DMS153 (cell line): ENCODE data around the gene ADAM10.
A peak's percentile ranks its signal among the peaks of the same experiment; 100 is the strongest.

ENCODE experiments used
- DNase-seq: peaks from one replicate; lab custom pipeline; 2025; lab: John Stamatoyannopoulos, UW

Gene ADAM10

DNA sequence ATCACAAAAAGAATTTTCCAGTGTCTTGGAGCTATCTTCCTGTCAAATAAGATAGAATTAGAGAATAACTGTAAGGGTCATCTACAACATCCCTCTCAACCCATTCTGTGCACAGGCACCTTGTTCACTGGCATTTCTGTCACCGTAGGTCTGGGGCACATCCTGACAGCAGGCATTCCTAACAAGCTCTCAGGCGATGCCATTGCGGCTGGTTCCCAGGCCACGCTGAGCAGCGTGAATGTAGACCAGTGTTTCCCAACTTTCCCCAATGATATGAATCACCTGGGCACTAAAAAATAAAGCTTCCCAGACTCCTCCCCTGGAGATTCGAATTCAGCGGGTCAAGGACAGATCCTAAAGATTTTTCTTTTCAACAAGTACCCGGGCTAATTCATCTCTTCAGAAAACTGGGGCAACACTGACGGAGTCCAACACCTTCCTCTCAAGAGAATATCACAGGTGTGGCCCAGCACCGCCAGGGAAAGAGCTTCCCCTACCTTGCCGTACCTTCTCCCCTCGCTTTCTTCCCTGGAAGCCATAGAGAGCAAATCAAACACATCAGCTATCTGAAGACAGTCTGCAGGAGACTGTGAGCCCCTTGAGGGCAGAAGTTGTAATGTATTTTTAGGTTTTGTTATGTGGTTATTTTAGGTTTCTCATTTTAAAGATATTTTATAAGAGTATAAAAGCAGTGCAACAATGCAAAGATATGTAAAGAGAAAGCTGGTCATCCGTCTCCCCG lies 174.3 kb downstream of the ADAM10 start:
- no peak for DNase-seq

DNA sequence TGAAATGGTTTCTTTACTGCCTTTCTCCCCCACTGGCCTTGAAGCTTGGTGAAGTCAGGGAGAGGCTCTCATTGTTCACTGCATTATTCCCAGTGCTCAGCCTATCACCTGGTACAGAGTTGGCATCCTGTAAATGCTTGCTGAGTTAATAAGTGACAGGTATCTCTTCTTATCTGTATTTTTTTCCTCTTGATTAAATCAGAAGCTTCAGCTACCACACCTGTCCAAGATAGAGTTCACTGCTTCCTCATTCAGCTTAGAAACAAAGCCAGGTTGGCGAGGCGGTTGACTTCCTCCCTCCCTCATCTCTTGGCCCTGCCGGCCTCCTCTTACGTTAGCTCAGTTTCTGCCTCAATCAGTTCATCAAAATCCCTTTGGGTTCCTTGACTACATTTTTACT lies 174.9 kb downstream of the ADAM10 start:
- DNase-seq: no peak

DNA sequence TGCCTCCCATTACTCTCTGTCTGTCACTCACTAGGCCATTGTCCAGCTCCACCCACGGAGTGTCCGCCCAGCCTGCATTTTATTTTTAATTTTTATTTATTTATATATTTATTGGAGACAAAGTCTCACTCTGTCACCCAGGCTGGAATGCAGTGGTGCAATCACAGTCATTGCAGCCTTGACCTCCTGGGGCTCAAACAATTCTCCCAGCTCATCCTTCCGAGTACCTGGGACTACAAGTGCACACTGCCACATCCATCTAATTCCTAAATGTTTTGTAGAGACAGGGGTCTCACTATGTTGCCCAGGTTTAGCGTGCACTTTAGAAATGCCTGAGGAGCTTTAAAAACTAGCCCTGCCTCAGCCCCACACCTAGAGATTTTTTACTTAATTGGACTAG lies 176.2 kb downstream of the ADAM10 start:
- no peak for DNase-seq

DNA sequence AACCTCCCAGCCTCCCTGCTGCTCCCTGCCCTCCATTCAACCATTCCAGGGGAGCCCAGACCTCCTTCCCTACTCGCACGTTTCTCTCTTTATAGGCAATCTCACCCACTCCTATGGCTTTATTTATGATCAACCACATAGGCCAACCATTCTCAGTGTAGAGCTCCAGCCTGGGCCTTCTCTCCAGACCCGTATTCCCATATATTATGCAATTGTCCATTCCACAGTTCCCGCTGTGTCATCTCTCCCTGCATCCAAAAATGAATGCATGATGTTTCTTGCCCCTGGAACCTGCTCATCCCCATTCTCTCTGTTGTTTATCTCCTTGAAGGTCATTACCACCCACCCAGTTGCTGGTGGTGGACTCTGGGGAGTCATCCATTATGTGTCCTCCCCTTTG lies 177.0 kb downstream of the ADAM10 start:
- no peak for DNase-seq

DNA sequence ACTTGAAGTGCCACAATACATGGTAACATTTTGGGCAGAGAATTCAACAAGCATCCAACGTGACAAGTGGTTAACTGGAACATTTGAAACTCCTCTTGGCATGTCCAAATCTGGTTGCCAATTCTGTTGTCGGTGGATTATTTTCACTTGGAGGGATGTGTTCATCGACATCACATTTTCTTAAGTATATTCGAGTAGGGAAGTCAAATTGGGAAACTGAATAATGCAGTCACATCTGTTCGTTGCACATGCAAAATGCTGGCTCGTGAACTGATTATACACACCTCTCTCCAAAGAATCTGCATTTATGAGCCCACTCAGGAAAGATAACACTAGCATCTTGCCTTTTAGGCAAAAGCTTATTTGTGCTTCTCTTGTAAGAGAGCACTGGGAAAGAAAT lies 178.0 kb downstream of the ADAM10 start:
- DNase-seq: no peak

DNA sequence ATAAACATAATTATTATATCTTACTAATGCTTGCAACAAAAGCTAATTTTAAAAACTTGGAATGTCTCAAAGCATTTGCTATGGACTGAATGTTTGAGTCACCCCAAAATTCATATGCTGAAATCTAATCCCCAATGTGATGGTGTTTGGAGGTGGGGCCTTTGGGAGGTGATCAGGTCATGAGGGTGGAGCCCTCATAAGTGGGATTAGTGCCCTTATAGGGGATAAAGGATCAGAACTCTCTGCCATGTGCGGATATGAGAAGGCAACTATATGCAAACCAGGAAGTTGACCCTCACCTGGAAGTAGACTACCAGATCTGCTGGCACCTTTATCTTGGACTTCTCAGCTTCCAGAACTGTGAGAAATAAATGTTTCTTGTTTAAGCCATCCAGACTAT lies 180.1 kb downstream of the ADAM10 start:
- DNase-seq: no peak

DNA sequence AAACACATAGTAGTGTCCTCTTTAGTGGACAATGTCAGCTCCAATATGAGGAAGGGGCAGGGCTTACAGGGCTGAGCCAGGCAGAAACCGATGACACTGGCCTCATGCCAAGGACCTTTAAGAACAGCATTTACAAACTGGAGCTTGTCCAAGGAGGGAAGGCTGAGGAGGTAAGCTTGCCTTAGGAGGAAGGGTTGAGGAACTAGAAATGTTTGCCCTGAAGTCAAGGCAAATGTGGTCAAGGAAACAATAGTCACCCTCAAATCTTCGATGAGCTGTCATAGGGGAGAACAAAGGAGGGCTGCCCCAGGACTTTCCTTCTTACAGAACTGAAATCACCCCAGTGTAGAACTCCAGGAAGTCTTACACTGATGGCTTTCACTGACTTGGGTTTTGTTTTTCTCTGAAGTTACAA lies 181.3 kb downstream of the ADAM10 start:
- no peak for DNase-seq

DNA sequence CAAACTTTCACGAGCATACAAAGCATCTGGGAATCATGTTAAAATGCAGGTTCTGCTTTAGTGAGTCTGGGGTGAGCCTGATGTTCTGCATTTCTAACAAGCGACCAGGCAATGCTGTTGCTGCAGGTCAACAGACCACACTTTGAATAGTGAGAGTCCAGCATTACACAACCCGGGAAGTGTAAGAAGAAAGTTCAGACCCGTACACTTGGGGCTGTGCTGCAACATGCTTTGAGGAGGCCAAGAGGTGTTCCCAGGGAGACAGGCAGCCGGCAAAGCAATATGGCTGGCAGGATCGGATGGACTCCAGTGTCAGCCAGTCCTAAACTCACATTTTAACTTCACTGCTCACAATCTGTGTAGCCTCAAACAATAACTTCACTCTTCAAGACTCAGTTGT lies 183.5 kb downstream of the ADAM10 start:
- no peak for DNase-seq

DNA sequence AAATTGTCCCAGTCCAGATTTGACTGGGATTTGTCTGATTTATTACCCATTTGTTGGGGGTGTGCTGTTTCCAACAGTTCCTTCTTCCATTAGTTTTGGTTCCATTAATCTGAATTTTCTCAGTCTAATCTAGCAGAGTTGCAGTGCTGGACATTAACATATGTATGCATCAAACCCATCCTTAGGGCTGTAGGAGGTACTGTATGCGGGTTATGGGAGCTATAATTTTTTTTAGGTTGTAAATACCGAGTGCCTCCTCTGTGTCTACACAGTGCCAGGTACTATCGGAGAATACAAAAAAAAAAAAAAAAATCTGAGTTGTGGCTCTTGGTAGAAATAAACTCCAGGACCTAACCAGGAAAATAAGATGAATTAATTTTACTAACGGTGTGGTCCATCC lies 183.9 kb downstream of the ADAM10 start:
- no peak for DNase-seq

DNA sequence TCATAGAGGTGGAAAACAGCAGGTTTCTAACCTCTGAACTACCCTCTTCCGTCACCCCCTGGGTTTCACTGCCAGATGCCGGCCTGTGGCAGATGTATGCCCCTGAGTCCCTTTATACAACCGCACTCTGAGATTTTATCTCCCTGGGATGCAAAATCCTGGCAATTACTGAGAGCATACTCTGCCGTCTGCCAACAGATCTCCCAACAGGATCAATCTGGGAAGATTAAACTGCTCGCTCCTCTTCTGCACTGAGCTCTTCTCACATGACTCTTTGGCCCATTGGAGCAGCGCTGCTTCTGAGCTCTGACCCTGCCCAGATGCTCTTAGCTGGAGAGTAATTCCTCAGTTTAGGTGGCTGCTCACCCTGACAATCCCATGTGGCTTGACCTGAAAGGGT lies 184.5 kb downstream of the ADAM10 start:
- DNase-seq: no peak

DNA sequence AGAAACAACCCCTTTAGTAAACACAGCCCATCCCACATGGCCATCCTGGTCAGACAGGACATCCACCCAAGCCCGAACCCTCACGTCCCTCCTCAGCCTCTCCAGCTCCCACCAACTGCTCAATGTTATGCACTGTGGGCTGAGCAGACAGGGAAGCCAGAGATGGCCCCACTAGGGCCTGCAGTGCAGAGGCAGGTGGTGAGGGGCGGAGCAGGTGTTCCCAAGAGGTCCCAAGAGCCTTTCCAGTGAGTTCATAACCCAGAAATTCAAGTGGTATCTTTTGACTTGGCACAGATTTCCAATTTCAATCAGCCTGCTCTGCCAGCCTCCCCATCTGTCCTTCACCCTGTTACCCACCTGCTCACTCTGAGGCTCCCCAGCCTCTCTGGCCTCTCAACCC lies 187.4 kb downstream of the ADAM10 start:
- DNase-seq: peak; percentile 2

DNA sequence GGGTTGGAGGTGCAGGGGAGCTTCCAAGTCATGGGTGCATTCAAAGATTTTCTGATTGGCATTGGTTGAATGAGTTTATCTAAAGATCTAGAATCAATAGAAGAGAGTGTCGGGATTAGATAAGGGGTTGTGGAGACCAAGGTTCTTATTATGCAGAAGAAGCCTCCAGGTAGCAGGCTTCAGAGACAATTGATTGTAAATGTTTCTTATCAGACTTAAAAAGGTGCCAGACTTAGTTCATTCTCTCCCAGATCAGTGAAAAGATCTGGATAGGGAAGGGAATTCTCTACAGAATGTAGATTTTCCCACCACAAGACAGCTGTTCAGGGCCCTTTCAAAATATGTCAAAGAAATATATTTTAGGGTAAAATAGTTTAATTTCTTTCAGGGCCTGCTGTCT lies 188.2 kb downstream of the ADAM10 start:
- no peak for DNase-seq

DNA sequence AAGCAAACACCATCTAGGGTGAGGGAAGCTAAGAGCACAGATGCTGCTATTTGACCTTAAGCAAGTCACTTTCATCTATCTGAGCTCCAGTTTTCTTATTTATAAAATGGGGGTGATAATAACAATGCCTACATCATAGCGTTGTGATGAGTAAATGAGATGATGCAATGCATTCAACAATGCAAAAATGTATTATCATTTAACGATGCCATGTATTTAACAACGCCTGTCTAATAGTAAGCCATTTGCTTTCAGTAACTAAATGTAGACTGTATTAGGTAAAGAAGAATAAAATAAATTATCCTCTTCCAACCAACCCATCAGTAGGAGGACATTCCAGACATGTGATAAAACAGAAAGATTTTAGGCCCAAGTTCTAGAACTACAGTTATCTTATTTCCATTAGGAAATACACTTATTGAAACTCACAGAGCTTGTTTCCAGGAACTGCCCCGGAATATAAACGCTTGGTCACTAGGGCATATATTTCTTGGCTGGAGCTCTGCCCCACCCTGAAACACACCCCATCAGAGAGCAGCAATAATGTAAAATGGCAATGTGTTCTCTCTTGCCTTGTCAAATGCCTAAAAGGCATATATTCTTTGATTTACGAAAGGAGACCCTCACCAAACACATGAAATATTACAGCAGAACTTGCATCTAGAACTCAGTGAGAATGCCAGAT lies 189.5 kb downstream of the ADAM10 start:
- no peak for DNase-seq

DNA sequence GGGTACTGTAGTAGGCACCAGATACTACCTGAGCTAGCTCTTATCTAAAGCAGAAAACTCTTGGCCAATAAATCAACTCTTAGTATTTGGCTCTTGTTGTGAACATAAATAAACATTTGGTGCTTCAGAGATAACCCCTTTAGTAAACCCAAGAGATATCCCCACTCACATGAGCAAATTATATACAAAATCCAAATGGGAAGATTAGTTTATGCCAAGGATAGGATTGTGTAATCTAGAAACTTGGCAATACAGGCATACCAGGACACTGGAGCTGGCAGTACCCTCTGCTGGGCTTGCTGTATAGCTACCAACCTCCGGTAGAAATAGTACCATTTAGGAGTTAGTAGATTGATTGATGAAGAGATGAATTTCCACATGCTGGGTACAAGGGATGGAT lies 190.7 kb downstream of the ADAM10 start:
- DNase-seq: no peak

DNA sequence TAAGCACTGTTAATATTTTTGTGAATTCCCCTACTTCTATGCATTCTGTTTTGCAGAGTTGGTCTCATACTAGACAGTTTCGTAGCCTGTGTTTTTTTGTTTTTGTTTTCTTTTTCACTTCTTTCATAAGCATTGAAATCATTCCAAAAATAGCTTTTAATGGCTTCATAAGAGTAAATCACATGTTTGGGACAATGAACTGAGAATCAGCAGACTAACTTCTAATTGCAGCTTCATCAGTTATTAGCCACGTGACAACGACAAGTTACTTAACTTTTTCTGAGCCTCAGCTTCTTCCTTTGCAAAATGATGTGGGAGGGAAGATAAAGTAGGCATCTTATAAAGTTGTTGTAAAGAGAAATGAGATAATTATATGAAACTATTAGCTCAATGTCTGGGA lies 193.0 kb downstream of the ADAM10 start:
- no peak for DNase-seq

DNA sequence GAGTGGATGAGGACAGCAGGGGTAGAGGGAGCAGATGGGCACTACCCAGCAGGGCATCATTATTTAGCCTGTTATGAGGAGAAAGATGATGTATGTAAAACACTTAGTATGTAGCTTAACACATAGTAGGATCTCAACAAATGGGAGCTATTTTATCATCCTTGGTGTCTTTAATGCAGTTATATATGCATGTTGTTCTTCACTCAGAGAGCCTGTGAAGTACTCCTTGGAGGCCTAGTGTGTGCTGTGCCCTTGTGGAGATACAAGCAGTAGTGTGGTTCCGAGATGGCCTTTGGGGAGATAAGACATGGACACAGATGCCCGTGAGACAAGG lies 193.5 kb downstream of the ADAM10 start:
- DNase-seq: no peak

DNA sequence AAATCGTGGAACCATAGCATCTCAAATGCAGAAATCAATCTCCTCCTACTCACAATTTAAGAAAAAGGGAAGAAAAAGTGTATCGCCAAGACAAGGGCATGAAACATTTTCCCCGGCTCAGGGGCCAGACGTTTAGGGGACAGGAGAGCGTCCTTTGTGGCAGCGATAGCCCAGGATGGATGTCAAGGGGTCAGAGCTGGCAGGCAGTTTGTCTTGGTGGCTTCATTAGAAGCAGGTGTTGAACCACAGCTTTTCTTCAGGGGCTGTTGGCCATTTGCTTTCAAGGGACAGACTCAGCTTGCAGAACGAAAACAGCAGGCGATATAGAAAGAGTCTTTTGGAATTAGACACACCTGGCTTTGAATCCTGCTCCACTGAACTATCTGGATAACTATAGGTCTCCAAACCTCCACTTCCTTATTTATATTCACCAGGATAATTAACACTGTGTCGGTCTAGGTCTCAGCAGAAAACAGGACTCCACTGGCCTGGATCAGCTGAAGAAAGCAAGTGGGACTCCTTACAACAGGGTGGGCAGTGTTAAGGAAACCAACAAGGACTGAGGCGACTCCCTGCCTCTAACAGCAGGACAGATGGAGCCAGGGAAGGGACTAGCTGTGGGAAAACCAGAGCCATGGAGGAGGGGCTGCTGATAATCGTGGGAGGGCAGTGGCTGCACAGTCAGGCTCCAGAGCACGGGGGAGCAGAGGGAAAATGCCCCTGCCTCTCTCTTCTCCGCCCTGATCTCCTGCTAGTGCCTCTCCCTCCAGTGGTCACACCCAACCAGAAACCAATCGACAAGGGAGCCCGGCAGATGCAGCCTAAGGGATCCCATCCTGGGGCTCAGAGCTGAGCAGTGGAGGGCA lies 194.1 kb downstream of the ADAM10 start:
- no peak for DNase-seq

DNA sequence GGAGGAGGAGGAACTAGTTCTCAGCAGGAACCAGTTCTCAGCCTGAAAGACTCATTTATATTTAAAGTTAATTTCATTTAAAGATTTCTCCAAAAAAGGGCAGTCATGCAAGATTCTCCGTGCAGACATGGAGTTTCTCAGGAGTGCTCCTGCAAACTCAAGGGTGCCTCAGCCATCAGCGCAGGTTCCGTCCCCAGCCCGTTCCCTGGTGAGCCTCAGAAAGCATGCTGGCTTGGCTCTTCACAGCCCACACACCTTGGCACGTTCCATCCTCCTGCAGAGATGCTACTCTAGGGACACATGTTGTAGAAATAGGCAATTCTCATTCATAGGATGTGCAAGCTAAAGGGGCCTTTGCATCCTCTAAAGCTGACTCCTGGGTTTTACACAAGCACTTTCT lies 194.7 kb downstream of the ADAM10 start:
- DNase-seq: no peak

DNA sequence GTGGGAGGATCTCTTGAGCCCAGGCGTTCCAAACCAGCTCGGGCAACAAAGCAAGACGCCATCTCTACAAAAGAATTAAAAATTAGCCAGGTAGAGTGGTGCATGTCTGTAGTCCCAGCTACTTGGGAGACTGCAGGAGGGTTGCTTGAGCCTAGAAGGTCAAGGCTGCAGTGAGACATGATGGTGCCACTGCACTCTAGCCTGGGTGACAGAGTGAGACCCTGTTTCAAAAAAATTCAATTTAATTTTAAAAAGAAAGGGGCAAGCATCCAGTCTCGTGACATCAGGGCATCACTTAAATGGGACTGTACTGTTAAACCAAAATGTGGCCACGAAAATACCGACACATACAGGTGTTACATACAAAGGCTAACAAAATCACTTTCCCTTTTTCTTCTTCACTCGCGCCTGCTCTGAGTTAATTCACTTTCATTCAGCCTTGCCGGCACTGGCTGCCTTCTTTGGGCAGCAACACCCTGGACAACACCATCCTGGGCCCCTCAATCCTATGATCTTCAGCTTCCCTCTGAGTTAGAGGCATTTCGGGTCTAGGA lies 196.1 kb downstream of the ADAM10 start:
- DNase-seq: no peak

DNA sequence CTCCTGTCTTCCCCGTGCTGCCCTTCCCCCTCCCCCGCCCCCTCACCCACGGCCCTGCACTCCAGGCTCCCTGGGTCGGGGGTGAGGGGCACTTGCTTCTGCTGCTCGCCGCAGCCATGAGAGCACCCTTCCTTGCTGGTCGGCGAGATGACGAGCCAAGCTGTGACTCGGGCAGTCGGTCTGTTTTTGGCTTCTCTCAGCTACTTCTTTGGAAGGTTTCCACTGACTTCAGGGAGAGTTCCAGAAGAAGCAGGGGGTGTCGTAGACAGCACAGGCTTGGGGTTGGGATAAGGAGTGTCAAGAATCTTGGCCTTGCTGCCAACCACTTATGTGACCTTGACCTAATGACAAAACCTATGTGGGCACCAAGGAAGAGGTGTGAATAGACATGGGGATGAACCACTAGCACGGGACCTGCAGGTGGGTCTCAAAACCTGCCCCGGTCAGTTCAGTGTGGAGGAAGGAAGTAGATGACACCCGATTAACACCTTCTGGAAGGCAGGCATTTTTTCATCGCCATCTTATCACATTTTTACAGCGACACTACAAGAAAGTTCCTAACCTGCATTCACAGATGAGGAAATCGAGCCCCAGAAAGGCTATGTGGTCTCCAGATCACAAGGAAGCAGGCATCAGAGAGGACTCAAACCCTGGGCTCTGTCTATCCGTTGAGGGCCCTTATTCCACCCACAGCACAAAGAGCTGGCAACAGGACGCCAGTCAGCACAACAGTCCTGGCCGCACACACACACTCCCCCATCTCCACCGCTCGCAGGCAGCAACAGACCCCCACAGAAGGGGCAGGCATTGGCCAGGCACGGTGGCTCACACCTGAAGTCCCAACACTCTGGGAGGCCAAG lies 196.8 kb downstream of the ADAM10 start:
- DNase-seq: no peak

DNA sequence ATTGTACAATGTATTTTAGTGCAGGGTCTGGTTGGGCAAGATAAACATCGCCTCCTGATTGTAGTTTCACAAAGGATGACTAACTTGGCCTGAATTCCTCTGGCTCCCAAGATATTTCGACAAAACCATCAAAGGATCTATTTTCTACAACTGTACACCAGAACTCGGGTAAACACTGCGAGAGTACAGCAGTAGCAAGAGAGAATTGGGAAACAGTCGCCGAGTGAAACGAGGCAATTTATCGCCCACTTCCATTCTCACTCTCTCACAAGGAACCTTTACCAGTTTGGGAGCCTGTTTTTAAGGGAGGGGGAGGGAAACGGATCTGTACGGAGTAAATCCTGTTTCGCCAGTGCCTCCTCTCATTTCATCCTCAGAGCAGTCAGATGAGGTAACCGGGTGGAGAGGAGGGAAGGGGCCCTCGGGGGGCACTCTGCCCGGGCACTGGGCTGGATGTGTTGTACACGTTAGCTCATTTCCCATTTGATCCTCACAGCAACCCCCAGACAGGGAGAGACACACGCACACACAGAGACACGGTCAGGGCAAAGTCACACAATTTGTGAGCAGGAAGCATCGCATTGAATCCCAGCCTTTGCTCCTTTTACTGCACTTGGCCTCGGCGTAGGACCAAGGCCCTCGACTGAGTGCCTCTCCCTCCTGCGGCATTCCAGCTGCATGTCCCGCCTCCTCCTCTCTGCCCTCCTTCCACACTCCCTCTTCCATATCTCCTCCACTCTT lies 197.6 kb downstream of the ADAM10 start:
- DNase-seq: no peak
